Measurements from ENCODE around the gene PWWP2B.

The PWWP2B gene

DNA sequence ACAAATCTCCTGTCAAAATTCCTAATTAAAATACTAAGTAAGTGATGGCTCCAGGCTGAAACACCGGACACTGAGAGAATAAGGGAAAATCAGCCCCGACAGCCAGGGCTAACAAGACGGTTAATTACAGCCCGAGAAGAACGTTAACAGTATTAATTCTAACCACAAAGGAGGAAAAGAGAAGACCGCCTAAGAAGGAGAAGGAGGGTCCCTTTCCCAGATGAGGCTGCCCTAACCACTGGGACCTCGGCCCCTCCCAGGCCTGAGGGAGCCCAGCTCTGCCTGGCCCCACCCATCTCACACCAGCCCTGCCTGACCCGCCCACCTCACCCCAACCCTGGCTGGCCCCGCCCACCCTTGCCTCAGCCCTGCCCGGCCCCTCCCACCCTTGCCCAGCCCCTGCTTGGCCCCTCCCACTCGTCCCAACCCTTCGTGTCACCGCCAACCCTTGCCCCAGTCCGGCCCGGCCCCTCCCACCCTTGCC lies 51.3 kb downstream of the PWWP2B start:
- no peak for DNase-seq

DNA sequence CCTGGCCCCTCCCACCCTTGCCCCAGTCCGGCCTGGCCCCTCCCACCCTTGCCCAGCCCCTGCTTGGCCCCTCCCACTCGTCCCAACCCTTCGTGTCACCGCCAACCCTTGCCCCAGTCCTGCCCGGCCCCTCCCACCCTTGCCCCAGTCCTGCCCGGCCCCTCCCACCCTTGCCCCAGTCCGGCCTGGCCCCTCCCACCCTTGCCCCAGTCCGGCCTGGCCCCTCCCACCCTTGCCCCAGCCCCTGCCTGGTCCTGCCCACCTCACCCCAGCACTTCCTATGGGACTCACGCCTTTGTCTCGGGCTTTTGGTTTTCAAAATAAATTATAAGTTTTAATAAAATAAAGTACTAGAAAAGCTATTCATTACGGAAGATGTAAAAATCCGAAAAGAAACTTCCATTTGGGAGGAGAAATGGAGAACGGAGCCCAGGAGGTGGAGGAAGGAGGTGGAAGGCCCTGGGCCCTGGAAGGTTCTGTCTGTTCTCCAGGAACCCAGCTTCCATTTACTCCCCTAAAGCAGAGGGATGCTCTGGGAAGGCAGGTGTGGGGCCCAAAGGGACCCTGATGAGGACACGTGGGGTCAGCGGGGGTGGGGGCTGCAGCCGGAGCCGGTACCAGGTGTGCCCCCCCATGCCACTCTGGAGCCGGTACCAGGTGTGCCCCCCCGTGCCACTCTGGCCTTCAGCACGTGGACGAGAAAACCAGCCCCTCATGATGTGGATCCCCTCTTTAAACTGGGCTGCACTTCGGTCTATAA lies 52.2 kb downstream of the PWWP2B start:
- DNase-seq, result no peak

DNA sequence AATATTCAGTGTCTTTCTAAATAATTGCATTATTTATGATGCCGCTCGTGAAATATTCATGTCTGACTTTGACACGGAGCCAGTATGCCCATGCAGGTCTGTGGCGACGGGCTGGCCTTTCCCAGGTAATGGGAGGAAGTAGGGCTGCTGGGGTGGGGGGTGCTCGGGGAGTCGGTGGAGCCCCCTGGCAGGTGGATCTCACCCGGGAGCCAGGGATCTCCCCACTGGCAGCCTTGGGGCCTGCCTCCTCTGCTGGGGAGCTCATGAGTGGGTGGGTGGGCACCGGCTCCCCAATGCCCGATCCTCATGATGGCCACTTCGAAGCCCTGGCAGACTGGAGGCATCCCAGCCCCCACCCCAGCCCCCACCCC lies 52.8 kb downstream of the PWWP2B start:
- no peak for DNase-seq

DNA sequence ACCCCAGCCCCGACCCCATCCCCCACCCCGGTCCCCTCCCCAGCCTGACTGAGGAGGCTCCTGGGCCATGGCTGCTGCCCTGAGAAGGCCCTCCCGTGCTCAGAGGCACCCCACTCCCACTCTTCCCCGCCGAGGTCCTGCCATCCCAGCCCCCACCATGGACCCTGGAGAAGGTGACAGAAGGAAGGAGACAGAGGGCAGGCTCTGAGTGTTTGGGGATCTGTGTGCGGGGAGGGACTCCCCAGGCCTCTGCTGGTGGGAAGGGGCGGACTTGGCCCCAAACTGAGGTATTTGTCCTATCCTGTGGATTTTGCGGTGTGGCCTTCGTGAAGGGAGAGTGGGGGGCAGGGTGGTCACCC lies 53.4 kb downstream of the PWWP2B start:
- DNase-seq, result no peak

DNA sequence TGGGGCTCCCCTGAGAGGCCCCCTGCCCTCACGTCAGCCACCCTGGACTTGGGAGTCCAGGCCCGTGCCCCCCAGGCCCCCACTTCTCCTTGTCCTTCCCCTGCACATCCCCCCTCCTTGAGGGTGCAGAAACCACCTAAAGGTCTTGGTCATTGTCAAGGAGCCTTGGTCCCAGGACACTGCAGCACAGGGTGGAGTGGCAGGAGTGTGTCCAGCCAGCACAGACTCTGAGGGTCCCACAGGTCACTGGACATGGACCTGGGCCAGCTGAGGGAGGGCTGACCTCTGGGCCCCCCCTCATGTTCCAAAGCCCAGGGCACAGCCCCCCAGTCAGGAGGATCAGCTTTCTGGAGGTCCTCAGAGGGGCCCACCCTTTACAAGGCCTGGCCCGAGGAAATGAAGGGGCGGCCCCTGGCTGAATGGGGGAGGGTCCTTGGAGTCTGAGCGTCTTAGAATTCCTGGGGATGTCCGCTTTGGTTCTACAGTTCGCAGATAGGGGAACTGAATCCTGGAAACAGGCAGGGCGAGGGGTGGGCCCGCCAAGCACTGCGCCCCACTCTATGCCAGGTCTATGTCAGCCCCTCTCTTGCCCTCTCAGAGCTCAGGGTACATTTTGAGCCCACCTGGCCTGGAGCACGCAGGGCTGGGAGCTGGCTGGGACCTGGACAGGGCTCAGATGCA lies 54.0 kb downstream of the PWWP2B start:
- DNase-seq, result no peak

DNA sequence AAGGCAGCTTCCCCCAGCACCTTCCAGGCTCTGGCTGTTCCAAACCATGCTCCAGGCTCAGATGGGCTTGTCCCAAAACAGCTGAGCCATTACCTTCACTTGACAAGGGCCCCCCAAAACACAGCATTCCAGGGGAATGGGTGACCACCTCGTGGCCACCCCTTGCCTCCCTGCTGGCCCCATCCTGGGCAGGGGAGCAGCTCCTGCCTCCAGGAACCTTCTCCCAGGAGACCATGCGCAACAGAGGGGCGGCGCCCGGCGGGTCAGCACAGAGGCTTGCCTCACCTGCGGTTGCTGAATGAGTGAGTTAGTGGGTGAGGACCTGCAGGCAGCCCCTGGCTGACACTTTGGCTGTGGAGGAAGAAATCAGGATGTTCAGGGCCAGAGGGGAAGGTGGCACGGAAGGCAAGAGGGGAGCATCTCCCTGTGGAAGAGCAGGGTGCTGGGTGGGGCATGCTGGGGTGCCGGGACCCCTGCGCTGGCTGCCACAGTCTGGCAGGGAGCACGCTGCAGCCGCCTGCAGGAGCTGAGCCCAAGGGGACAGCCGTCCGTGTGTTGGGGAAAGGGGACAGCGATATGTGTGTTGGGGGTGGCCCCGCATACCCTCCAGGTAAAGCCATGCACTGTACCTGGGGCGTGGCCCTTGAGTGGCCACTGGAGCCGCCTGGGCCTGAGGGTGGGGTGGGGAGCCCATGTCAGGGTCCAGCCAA lies 54.7 kb downstream of the PWWP2B start:
- no peak for DNase-seq

DNA sequence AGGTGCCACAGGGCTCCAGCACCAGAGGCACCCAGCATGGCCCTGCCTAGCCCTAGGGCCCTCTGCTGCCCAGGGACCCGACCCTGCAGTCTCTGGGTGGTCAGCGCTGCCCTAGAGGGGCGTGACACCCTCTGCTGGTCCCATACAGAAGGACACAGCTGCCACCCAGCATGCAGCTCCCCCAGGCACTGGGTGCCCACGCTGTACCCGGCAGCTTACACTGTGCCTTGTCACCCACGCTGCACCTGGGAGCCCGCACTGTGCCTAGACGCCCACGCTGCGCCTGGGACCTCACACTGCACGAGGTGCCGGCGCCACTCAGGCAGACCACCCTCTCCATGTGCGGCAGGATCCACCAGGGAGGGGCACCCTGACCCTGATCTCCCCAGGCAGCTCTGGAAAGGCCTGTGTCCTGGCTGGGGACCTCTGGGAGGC lies 55.2 kb downstream of the PWWP2B start:
- no peak for DNase-seq

DNA sequence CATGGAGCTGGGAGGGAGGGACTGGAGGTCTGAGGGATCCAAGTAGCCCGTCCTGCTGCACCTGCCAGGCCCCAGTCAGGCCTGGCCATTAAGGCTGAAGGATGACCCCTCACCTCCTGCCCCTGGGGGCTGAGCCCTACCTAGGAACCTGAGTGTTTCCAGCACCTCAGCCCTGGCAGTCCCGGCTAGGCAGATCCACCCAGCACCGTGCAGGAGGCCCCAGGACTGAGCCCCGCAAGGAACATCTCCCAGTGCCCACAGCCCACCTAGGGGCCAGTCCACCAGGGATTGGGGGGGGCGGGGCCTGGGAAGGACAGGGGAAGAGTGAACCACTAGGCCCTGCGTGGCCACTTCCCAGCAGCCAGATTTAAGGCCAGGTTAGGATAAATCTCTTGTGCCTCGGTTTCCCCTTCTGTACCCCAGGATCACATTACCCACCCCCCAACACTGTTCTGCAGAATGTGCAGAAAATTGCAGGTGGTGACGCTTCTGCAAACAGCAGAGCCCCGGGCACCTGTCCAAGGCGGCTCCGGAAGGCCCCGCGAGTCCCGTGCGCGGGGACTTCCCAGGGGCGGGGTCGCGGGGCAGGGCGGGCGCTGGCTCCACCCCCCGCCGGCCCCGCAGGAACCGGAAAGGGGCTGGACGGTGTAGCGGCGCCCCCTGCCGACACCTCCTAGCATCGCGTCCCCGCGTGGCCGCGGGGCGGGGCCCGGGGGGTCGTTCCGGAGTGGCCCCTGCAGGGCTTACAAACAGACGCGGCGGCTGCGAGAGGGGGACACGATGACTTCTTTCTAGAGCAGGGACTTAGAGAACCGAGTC lies 55.9 kb downstream of the PWWP2B start:
- DNase-seq, result peak; percentile 81

DNA sequence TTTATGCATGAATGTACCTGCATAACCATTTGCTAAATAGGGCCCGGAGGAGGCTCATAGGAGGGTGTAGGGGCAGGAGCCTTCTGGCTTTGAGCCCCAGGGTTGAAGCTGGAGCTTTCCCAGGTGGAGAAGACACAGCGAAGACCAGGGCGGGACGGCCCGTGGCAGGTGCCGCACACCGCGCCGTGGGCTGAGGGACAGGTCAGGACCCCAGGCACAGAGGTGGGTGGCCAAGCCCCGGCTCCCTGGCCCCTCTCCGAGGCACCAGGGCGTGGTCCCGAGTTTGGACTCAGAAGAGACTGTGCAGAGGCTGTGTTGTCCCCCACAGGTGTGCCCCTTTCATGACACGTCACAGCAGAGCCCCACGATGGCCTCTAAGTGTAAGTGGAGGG lies 56.5 kb downstream of the PWWP2B start:
- DNase-seq, result no peak

DNA sequence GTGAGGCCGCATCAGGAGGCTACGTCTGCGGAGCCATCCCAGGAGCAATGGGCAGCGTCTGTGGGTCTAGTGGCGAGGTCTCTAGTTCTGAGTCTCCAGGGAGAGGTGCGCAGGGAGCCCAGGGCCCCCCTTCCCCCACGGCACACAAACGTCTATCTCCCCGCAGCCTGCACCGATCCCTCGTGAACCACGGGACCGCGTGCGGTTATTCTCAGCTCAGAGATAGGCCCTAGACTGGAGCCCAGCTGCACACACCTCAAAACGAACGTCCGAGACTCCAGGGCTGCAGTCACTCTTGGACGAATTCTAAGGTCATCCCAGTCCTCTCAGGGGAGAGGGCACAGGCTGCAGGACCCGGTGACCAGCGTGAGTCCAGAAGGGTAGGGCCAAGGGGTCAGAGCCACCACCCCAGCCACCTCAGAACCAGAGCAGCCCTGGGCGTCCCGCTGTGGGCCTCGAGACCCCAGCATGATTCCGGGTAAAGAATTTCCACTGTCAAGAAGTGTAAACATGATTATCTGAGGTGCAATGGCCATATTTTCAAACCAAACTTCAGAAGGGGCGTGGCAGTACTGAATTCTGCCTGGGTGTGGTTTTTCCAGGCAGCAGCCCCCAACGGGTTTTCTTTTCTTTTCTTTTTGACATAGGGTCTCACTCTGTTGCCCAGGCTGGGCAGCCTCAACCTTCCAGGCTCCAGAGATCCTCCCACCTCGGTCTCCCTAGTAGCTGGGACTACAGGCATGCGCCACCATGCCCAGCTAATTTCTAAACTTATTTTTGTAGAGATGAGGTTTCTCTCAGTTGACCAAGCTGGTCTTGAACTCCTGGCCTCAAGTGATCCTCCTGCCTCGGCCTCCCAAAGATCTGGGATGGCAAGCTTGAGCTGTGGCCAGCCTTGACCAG lies 57.5 kb downstream of the PWWP2B start:
- DNase-seq, result no peak

DNA sequence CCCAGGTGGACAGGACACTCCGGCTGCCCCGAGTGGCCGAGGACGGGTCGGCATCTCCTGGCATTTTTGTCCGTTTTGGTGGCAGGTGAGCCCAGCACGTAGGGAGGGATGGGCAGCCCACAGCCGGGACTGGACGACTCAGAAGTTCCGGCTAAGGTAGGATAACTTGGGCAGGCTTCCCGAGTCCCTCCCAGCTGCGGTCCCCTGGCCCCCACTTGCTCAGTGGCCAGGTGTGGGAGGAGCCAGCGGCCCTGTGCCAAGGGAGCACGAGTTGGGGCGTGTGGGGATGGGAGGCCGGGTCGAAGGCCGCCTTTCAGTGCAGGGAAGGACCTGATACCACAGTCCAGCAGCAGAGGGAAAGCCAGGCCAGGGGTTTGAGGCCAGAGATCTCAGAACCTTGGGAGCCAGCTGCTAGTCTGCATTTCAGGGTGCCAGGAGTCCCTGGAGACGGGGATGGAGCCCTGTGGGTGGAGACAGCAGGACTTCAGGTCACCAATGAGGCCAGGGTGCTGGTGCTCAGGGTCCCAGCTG lies 58.5 kb downstream of the PWWP2B start:
- DNase-seq, result no peak

DNA sequence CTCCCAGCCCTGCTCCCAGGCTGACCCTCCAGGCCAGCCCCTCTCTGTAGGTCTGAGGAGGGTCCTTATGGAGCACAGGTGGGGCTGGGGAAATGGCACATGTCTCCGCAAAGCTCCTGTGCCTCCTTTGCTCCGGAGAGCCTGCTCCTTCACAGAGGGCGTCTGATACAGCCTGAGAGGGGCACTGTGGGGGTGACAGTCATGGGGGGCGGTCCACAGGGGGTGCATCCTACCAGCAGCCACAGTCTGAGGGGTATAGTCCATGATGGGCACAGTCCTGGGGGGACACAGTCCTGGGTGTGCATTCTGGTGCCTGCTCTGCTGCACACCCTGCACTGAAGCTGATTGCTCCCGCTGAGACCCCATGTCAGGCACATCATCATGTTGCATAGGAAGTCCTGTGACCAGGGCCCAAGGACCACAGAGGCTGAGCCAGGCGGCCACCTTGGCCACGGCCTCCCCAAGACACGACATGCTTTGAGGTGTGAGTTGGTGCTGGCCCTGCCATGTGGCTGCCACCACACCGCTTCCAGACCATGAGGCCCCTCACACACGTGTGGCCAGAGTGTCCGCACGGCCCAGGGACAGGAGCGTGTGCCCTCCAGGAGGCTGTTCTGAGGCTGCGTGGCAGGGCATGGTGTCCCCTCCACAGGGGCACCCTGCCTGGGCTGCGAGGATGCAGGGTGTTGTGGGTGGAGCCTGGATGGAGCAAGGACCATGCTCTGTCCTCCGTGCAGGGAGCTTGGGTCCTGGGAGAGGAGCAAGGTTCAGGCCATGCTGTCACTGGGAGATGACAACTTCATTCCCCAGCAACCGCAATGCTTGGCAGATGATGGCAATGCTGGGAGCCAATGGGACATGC lies 59.2 kb downstream of the PWWP2B start:
- DNase-seq, result no peak

DNA sequence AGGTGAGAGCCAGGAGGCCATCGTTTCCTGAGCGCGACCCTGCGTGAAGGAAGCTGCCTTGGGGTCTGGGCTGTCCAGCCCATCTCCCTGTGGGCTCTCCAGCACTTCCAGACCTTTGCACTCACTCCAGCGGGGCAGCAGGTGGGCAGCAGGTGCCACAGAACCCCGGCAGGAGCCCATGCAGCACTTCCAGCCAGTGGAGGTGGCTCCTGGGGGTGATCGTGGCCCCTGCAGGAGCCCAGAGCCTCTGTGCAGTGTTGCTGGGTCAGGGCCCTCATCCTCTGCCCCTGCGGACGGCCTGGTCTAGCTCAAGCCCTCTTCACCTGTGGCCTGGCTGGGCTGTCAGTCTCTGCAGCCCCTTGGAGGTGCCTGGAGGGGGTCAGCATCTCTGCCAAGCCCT lies 59.9 kb downstream of the PWWP2B start:
- DNase-seq, result no peak

DNA sequence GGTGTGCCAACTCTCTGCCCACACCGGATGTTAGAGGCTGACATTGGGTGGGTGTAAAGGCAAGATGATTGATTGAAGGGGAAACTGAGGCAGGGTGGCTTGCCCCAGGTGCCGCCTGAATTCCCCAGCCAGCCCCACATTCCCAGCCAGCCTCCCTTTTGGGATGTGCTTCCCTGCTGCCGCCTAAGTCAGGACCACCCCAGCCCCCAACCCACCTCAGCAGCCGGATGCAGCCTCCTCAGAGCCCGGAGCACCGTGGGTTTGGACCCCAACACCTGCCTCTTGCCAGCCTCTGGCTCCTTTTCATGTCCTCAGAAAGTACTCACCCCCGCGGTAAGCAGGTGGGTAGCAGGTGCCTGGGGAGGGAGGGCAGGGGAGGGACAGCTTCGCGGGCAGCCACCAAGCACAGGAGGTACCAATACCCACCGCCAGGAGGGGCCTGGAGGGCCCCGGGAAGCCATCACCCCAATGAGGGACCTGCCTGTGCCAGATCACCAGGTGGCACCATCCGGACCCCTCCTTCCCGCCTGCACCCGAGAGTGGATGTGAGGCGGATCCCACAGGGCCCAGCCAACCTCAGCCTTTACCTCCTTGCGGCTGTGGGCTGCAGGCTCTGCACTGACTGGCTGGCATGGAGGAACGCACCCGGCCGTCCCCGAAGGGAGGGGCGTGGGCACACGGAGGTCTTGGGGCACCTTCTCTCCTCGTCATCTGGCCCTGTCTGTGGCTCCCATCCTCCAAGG lies 60.5 kb downstream of the PWWP2B start:
- DNase-seq, result no peak

DNA sequence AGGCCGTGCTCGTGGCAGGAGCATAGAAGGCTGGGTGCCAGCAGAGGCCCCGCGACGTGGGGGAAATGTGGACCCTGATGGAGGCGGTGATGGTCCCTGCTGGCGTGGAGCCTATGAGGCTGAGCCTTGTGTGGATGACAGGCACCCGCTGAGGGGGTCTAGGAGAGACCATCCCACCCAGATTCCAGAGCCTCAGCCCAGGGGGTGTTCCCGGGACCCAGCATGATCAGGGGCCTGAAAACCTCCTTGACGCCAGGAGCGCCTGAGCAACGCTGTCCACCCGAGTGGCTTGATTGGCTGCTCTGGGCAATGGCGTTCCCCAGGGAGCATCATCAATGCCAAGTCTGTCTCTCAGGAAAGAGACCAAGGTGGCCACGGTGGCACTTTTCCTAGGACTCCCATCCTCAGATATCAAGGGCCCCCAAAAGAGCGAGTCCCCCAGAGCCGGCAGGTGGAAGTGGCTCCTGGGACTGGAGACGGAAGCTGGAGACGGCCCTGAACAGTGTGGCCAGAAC lies 61.1 kb downstream of the PWWP2B start:
- no peak for DNase-seq

DNA sequence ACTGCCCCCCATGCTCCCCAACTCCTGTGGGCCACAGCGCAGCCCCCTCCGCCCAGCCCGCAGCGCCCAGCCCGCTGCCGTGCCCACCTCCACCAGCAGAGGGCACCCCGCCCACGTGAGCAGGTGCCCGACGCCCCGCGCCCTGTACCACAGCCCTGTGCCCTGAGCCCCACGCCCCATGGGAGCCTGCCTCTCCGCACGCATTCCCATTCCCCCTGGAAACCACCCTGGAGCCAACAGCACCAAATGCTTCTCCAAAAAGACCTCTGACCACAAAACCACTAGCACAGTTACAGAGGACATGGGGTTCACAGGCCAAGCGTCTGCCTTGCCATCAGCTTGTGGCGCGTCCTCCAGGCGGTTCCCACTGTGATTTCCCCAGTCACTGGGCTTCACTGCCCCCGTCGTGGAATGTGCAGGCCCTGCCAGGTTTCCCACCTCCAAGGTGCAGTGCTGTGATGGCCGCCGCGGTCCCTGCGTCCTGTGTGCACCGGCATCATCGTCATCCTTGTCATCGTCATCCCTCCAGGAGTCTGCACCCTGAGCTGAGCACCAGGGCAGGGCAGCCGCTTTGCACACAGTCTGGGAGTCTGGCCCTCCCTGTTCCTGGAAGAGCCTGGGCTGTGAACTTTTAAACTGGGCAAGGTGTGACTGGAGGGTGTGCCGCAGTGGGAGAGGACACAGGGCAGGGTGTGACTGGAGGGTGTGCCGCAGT lies 61.7 kb downstream of the PWWP2B start:
- peak; percentile 69 for DNase-seq

DNA sequence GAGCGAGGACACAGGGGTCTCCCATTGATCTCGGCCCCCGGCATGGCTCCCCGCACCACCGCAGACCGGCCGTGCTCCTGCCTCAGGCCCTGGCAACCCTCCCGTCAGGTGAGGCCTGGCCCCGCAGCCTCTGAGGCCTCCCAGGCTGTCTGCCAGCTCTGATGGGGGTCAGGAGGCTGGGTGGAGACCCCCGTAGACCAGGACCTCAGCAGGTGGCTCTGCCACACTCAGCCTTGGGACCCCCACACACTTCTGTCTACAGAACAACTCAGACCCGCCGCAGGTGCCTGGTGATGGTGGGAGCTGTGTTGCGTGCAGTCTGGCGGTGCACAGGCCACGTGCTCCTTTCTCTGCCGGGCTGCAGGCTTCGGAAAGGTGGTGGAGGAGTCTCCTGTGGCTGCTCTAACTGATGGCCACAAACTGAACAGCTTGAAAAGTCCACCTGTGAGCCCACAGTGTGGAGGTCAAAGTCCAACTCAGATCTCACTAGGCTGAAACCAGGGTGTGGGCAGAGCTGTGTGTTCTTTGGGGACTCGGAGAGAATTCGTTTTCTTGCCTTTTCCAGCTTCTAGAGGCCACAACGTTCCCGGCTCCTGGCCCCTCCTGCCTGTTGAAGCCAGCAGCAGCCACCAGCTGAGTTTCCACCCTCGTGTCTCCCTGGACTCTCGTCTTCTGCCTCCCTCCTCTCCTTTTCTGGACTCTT lies 62.5 kb downstream of the PWWP2B start:
- DNase-seq, result no peak

DNA sequence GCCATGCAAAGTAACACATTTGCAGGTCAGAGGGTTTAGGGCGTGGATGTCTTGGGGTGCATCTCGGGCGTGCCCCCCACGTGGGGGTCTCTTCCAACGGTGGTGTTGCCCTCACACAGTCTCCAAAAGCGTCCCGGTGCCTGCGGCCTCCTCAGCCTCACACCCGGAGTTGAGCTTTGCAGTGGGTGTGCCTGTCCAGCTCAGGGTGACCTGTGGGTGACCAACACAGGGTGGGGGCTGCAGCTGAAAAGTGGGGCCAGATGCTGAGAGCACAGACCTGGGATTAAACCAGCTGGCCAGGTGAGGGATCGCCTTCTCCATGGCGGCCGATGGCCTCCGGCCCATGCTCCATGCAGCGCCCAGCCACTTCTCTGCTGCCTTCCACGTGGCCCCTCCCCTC lies 63.1 kb downstream of the PWWP2B start:
- DNase-seq, result no peak

All from right hindlimb (tissue), 1 donor.